OCI-LY3 (cell line): ENCODE data around the gene MPND.
A peak's percentile ranks its signal among the peaks of the same experiment; 100 is the strongest.

Source experiments
- H2AFZ ChIP-seq: fragments of 200-600, 300-600 bp; shearing (Covaris generic); 2 replicates; pipeline ENCODE4 v1.6.0; 2014; ENCODE audit warnings: antibody characterized with exemption, low read depth, low read length
- H3K27ac ChIP-seq: fragments of 200-600, 300-600 bp; sonication (generic); 2 replicates; pipeline ENCODE4 v1.5.1; 2014; ENCODE audit warnings: mild to moderate bottlenecking, low read length, moderate library complexity, mixed read lengths
- H3K27me3 ChIP-seq: fragments of 200-600, 300-600 bp; sonication (generic); 2 replicates; pipeline ENCODE4 v1.6.1; 2014; ENCODE audit warnings: low read depth, low read length, mixed read lengths
- H3K36me3 ChIP-seq: fragments of 200-600, 300-600 bp; sonication (generic); replicated peaks from 2 replicates; pipeline ENCODE3; 2014; ENCODE audit warnings: low read depth, low read length, mixed read lengths
- H3K4me1 ChIP-seq: fragments of 300-600, 200-600 bp; sonication (generic); 2 replicates; pipeline ENCODE4 v1.6.1; 2014; ENCODE audit warnings: low read length, mixed read lengths
- H3K4me2 ChIP-seq: fragments of 200-600, 300-600 bp; sonication (generic); 2 replicates; pipeline ENCODE4 v1.6.1; 2014; ENCODE audit warnings: low read length, mixed read lengths
- H3K4me3 ChIP-seq: fragments of 300-600, 200-600 bp; sonication (generic); 2 replicates; pipeline ENCODE4 v1.5.1; 2014; ENCODE audit warnings: antibody characterized with exemption, mild to moderate bottlenecking, low read length, moderate library complexity
- H3K79me2 ChIP-seq: fragments of 300-600, 200-600 bp; shearing (Covaris generic); 2 replicates; pipeline ENCODE4 v1.6.1; 2014; ENCODE audit warnings: mild to moderate bottlenecking, low read length, mixed read lengths
- H3K9ac ChIP-seq: fragments of 300-600, 200-600 bp; shearing (Covaris generic); 2 replicates; pipeline ENCODE4 v1.6.0; 2014; ENCODE audit warnings: mild to moderate bottlenecking, low read length, moderate library complexity
- H3K9me3 ChIP-seq: fragments of 200-600, 300-600 bp; shearing (Covaris generic); 2 replicates; pipeline ENCODE4 v1.6.1; 2014; ENCODE audit warnings: low read length, mixed read lengths; ENCODE audit not compliant: insufficient read depth
- H4K20me1 ChIP-seq: fragments of 200-600, 300-600 bp; sonication (generic); 2 replicates; pipeline ENCODE4 v1.6.1; 2016; ENCODE audit warnings: low read length, mixed read lengths; ENCODE audit not compliant: insufficient read depth
- CTCF ChIP-seq: fragments of 200-600, 300-600 bp; sonication (generic); IDR thresholded peaks from 2 replicates; pipeline ENCODE4 v1.5.1; 2014; ENCODE audit warnings: antibody characterized with exemption, low read length, low read depth
- EZH2phosphoT487 ChIP-seq: fragments of 200-600 bp; shearing (Covaris generic); IDR thresholded peaks from 2 replicates; pipeline ENCODE4 v1.6.1; 2018; ENCODE audit warnings: antibody characterized with exemption, mixed run types, low read depth

Gene MPND

DNA sequence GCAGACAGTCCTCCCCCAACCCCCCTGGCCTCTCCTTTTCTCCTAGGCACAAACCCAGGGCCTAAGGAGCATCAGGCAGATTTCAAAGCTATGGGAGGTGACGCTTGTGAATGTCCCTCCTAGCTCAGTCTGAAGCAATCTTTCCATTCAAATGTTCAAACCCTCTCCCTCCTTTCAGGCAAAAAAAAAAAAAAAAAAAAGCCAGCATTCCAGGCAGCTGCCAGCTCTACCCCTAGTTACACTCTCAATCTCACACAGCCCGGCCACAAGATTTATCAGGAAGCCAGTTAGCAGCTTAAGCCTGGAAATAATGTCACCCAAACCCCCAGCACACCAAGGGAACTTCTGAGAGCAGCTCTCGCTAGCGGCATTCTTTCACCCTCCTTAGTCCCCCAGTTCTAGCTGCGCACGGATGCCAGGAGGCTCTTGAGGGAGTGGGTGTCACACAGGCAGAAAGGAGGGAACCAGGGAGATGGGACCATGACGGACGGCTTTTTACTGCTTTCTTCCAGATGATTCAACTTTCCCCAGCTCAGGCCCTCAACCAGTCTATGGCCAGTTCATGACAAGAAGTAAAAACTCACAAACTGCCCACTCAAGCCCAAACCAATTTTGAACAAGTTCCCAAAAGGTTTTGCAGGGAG lies 50.7 kb downstream of the MPND start:
- H3K4me1 ChIP-seq, result peaks cover 5% of the 10 kb centered on the region; the same call in 1 of the 2 replicates
- H3K4me2 ChIP-seq, result no peak overlapping the region
- TF ChIP-seq EZH2phosphoT487, result no peak
- no peak for TF ChIP-seq CTCF
- no peaks in the 10 kb centered on the region for H3K27me3 ChIP-seq
- H3K36me3 ChIP-seq, result peaks cover 28% of the 10 kb centered on the region
- H3K9ac ChIP-seq, result no peak overlapping the region
- no peaks in the 10 kb centered on the region for H3K9me3 ChIP-seq
- no peak overlapping the region for H2AFZ ChIP-seq
- H3K27ac ChIP-seq, result no peak overlapping the region
- peaks cover 95% of the 10 kb centered on the region for H3K79me2 ChIP-seq
- H3K4me3 ChIP-seq, result no peak overlapping the region
- H4K20me1 ChIP-seq, result peaks cover 72% of the 10 kb centered on the region

- peaks cover 23% of the 10 kb centered on the region for H3K36me3 ChIP-seq
- no peak overlapping the region for H3K9ac ChIP-seq
- H3K79me2 ChIP-seq, result peaks cover 78% of the 10 kb centered on the region
- H2AFZ ChIP-seq, result no peak overlapping the region
- H3K4me3 ChIP-seq, result no peak overlapping the region
- no peaks in the 10 kb centered on the region for H3K27me3 ChIP-seq
- peaks cover 16% of the 10 kb centered on the region for H3K4me1 ChIP-seq
- no peak overlapping the region for H3K27ac ChIP-seq
- no peak overlapping the region for H3K4me2 ChIP-seq
- no peak for TF ChIP-seq EZH2phosphoT487
- H4K20me1 ChIP-seq, result peaks cover 51% of the 10 kb centered on the region
- no peaks in the 10 kb centered on the region for H3K9me3 ChIP-seq
Measured at GRCh38 chr19:4396949-4397783, 53.8 kb downstream of the MPND start.

- H3K9ac ChIP-seq, result peak overlapping the region; percentile 95
- peaks cover 76% of the 10 kb centered on the region for H3K79me2 ChIP-seq
- peak overlapping the region; percentile 67 for H3K27ac ChIP-seq
- TF ChIP-seq CTCF (no peak), EZH2phosphoT487 (no peak)
- H4K20me1 ChIP-seq, result peaks cover 51% of the 10 kb centered on the region
- no peak overlapping the region for H2AFZ ChIP-seq
- peaks cover 28% of the 10 kb centered on the region for H3K4me1 ChIP-seq
- H3K36me3 ChIP-seq, result peaks cover 33% of the 10 kb centered on the region
- H3K27me3 ChIP-seq, result no peaks in the 10 kb centered on the region
- H3K4me2 ChIP-seq, result peak overlapping the region; percentile 92
- H3K4me3 ChIP-seq, result peak overlapping the region; percentile 93
- H3K9me3 ChIP-seq, result no peaks in the 10 kb centered on the region
Measured at GRCh38 chr19:4399812-4400134, 56.4 kb downstream of the MPND start.

- Histone ChIP-seq H3K27ac (peak within 1 kb of the TSS; percentile 67), H3K36me3 (peaks cover 33% of the 10 kb centered on the region), H3K4me3 (peak within 1 kb of the TSS; percentile 93), H3K27me3 (no peaks in the 10 kb centered on the region), H3K9me3 (no peaks in the 10 kb centered on the region), H4K20me1 (peaks cover 56% of the 10 kb centered on the region), H3K4me1 (peaks cover 33% of the 10 kb centered on the region), H2AFZ (no peak within 1 kb of the TSS; the same call in 1 of the 2 replicates), H3K4me2 (peak within 1 kb of the TSS; percentile 92), H3K79me2 (peaks cover 76% of the 10 kb centered on the region), H3K9ac (peak within 1 kb of the TSS; percentile 95)
- TF ChIP-seq EZH2phosphoT487 (no peak), CTCF (peak; percentile 90)
Measured at GRCh38 chr19:4400135-4400936, 57.0 kb downstream of the MPND start, which contains the start of gene SH3GL1. Gene SH3GL1 (minus strand): TSS chr19:4400547. CDS start chr19:4400368, 179 bp downstream.
